Activated naive CD4-positive, alpha-beta T cell treated with anti-CD3 and anti-CD28 coated beads, Interleukin-2, amount 50 U/mL, for 72 hours (primary cell): ENCODE data around the gene THRAP3. TPM values are rescaled to one million over a fixed set of nuclear protein-coding genes. Genes with fewer than 3 reads are reported as not detected.

Experiments
- ATAC-seq, 2 donors: fragments of 150-1000 bp; cut with Tn5 transposase; 2 replicates each; pipeline ENCODE4 v1.10.0; 2021; ENCODE audit warnings: mild to moderate bottlenecking in 2 of 2, moderate library complexity in 2 of 2
- DNase-seq, 2 donors: peaks; one replicate each; pipeline ENCODE4 v3.0.0; 2021 to 2022; ENCODE audit warnings: low spot score in 2 of 2
- H3K27ac Mint-ChIP-seq, 2 donors: one replicate each; pipeline ENCODE4 v1.8.0; 2022; ENCODE audit warnings: mild to moderate bottlenecking in 2 of 2, mixed read lengths in 2 of 2
- H3K36me3 Mint-ChIP-seq, 2 donors: one replicate each; pipeline ENCODE4 v1.8.0; 2022; ENCODE audit warnings: mixed read lengths in 2 of 2
- H3K9me3 Mint-ChIP-seq, 2 donors: one replicate each; pipeline ENCODE4 v1.8.0; 2022; ENCODE audit warnings: mixed read lengths in 2 of 2
- total RNA-seq, 2 donors: library from RNA; stranded (reverse); gene quantifications; one replicate each; pipeline ENCODE4 v1.2.3, GENCODE V29; 2022

The THRAP3 gene
- total RNA-seq, 2 donors from 2014 or later, result 96.2 to 153 TPM

GRCh38 chr1:36343651-36344394, 119.6 kb downstream of the THRAP3 start:
- peaks cover 0 to 5% of the 10 kb centered on the region in 2 donors for H3K36me3 Mint-ChIP-seq

DNA sequence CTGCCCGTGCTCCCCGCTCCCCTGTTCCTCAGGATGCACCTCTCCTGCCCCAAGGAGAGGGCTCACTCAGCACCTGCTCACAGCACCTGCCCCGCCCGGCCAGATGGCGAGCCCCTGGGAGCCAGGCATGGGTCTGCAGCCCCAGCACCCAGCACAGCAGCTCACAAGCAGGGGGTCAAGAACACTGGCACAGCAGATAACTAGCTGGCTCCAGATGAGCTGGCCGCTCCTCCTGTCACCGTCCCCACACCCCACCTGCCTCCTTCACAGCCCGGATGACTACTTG, 120.1 kb downstream of the THRAP3 start:
- DNase-seq (no peak), ATAC-seq (no peak)
- Mint-ChIP-seq H3K9me3 (no peaks in the 10 kb centered on the region), H3K27ac (peak overlapping the region in 1 of 2 donors; percentile 64), H3K36me3 (peaks cover 0 to 5% of the 10 kb centered on the region in 2 donors)

More at GRCh38 chr1:36343651-36344394, 119.6 kb downstream of the THRAP3 start:
- H3K27ac Mint-ChIP-seq, result peak overlapping the region in 1 of 2 donors; percentile 64
- DNase-seq (no peak), ATAC-seq (no peak)
- no peaks in the 10 kb centered on the region for H3K9me3 Mint-ChIP-seq

- Mint-ChIP-seq H3K9me3 (no peaks in the 10 kb centered on the region), H3K27ac (peak overlapping the region in 1 of 2 donors; percentile 43), H3K36me3 (peaks cover 0 to 5% of the 10 kb centered on the region in 2 donors)
- no peak for ATAC-seq
- DNase-seq, result no peak
These were observed 121.1 kb downstream of the THRAP3 start for GRCh38 chr1:36345353-36345752.

GRCh38 chr1:36346741-36347370, 122.6 kb downstream of the THRAP3 start:
- Mint-ChIP-seq H3K27ac (peak overlapping the region; percentile 8 to 87), H3K9me3 (no peaks in the 10 kb centered on the region), H3K36me3 (peaks cover 0 to 5% of the 10 kb centered on the region in 2 donors)
- DNase-seq, result no peak
- ATAC-seq, result no peak

DNA sequence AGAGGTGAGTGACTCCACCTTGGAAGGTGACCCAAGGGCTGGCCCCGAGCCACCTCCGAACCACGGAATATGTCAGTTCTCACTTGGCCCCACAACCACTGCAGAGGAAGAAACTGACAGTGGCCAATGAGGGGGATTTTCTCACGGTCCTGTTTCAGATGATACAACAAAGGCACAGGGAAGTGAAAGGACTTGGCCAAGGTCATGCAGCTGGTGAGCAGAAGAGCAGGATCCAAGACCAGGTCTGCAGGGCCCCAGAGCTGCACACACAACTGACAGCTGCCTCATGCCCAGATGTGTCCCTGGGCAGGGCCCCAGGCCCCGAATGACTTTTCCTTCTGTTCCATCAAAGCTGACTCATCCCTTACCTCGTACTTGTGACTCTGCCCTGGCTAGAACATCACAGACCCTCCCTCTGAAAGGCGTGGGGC, 125.0 kb downstream of the THRAP3 start:
- ATAC-seq, result peak; percentile 29 to 47
- Mint-ChIP-seq H3K27ac (peak overlapping the region in 1 of 2 donors; percentile 57), H3K36me3 (peaks cover 0 to 8% of the 10 kb centered on the region in 2 donors), H3K9me3 (no peaks in the 10 kb centered on the region)
- DNase-seq, result no peak

- H3K9me3 Mint-ChIP-seq, result no peaks in the 10 kb centered on the region
- ATAC-seq, result no peak
- DNase-seq, result no peak
- H3K36me3 Mint-ChIP-seq, result peaks cover 0 to 10% of the 10 kb centered on the region in 2 donors
- H3K27ac Mint-ChIP-seq, result peak overlapping the region in 1 of 2 donors; percentile 86
These were observed 125.6 kb downstream of the THRAP3 start for GRCh38 chr1:36349839-36350238.

DNA sequence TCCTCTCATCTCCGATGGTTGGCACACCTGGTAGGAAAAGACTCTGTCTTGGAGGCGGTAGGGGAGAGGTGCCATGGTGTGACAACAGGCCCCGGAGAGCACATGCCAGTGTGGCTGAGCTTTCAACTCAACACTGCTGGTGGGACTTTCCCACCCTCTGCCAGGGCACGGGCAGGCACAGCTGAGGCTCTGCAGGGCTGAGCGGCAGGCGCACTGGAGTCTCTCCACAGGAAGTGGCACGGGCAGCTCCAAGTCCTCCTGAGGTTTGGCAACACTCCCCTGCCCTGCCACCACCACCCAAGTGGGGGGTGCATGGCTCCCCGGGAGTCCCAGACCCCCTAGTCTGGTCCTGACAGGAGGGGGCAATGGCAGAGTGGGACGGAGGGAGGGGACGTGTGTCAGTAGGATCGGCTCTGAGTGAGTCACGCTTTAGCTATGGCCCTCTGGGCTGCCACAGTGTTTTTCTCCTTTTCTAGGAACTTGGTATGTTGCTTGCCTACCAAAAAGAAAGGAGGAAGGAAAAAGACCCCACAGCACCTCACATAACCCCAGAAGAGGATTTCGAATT, 126.5 kb downstream of the THRAP3 start:
- DNase-seq (peak in 1 of 2 donors; percentile 76), ATAC-seq (peak; percentile 70 to 93)
- H3K9me3 Mint-ChIP-seq, result no peaks in the 10 kb centered on the region
- peak overlapping the region in 1 of 2 donors; percentile 86 for H3K27ac Mint-ChIP-seq
- peaks cover 0 to 10% of the 10 kb centered on the region in 2 donors for H3K36me3 Mint-ChIP-seq

DNA sequence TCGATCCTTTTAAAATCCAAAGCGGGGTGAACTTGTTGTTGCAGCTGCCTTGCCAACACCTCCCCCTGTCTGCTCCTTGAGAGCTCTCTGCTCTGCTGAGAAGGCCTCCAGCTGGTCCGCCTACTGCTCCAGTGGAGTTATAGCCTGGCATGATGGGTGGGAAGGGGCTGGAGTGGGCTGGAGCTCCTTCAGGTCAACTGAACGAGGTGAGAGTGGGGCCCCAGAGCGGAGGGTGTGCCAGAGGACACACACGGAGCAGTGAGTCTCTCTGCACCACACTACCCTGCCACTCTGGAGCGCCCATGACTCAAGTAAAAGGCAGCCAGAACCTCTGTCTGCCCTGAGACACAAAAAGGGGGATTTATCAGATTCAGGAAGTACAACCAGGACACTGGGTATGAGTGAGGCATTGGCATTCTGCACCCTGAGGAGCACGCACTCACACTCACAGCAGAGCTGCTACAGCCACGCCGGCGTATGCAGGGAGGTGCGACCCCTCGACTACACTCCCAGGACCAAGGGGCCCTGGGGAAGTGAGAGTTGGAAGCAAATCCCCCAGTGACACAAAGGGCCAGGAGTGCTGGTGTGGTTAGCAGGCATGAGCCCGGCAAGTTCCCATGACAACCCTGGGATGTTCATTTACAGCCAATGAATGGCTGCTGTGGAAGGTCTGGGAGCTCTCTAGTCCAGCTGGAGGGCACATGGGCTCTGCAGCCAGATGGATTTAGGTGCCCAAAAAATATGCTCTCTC, 127.2 kb downstream of the THRAP3 start:
- DNase-seq (no peak), ATAC-seq (peak; percentile 8 to 17)
- H3K9me3 Mint-ChIP-seq, result no peaks in the 10 kb centered on the region
- H3K27ac Mint-ChIP-seq, result peak overlapping the region; percentile 44 to 86
- peaks cover 0 to 10% of the 10 kb centered on the region in 2 donors for H3K36me3 Mint-ChIP-seq

GRCh38 chr1:36352125-36352909, 128.1 kb downstream of the THRAP3 start:
- Mint-ChIP-seq H3K27ac (peak overlapping the region in 1 of 2 donors; percentile 92), H3K36me3 (peaks cover 0 to 6% of the 10 kb centered on the region in 2 donors), H3K9me3 (no peaks in the 10 kb centered on the region)
- DNase-seq, result no peak
- ATAC-seq, result no peak

GRCh38 chr1:36352910-36353878, 129.0 kb downstream of the THRAP3 start:
- peak overlapping the region in 1 of 2 donors; percentile 87 for H3K27ac Mint-ChIP-seq
- no peak for ATAC-seq

GRCh38 chr1:36354486-36354885, 130.2 kb downstream of the THRAP3 start:
- ATAC-seq, result no peak
- peaks cover 5 to 16% of the 10 kb centered on the region in 2 donors for H3K36me3 Mint-ChIP-seq
- H3K9me3 Mint-ChIP-seq, result no peaks in the 10 kb centered on the region
- no peak for DNase-seq
- H3K27ac Mint-ChIP-seq, result peak overlapping the region in 1 of 2 donors; percentile 87

More at GRCh38 chr1:36352910-36353878, 129.0 kb downstream of the THRAP3 start:
- H3K36me3 Mint-ChIP-seq, result peaks cover 3 to 5% of the 10 kb centered on the region in 2 donors
- no peak for DNase-seq
- no peaks in the 10 kb centered on the region for H3K9me3 Mint-ChIP-seq

Other genes starting within 250 kb of the THRAP3 start
- under 1 TPM in 1 of 2 donors, not detected in 1; 0.27 TPM for gene TEKT2, start 140.3 kb upstream of the THRAP3 start, total RNA-seq
- gene ADPRS, start 135.6 kb upstream of the THRAP3 start, total RNA-seq, result 10 to 100 TPM; 19.5 to 48.3 TPM
- gene COL8A2, start 99.2 kb upstream of the THRAP3 start, total RNA-seq, result under 1 TPM; 0.11 to 0.23 TPM
- 10 to 100 TPM; 43.7 to 55.3 TPM for gene TRAPPC3, start 75.0 kb upstream of the THRAP3 start, total RNA-seq
- gene MAP7D1, start 68.3 kb upstream of the THRAP3 start, total RNA-seq, result 100 to 1,000 TPM; 112 to 169 TPM
- 10 to 100 TPM in 1 of 2 donors, 1 to 10 TPM in 1; 4.4 to 47.1 TPM for gene SH3D21, start 81.9 kb downstream of the THRAP3 start, total RNA-seq
- gene EVA1B, start 99.2 kb downstream of the THRAP3 start, total RNA-seq, result 1 to 10 TPM; 2.0 to 4.2 TPM
- 10 to 100 TPM; 25.9 to 42.0 TPM for gene STK40, start 161.5 kb downstream of the THRAP3 start, total RNA-seq
- gene LSM10, start 173.5 kb downstream of the THRAP3 start, total RNA-seq, result 10 to 100 TPM; 34.3 to 34.6 TPM
- gene OSCP1, start 226.0 kb downstream of the THRAP3 start, total RNA-seq, result 1 to 10 TPM; 1.6 to 4.8 TPM
- 100 to 1,000 TPM; 113 to 117 TPM for gene MRPS15, start 239.9 kb downstream of the THRAP3 start, total RNA-seq